Activated CD4-positive, alpha-beta T cell treated with anti-CD3 and anti-CD28 coated beads for 1 hour (primary cell): ENCODE measurements around the gene TSNAXIP1.
"Not testable (repeated sequence)": the region's sequence is repeated elsewhere in the genome, so short reads cannot be mapped to it uniquely, and the experiment has no call there.

Experiments used
- DNase-seq: peaks from one replicate; pipeline ENCODE4 v3.0.0-alpha.2; 2020

The TSNAXIP1 gene

DNA sequence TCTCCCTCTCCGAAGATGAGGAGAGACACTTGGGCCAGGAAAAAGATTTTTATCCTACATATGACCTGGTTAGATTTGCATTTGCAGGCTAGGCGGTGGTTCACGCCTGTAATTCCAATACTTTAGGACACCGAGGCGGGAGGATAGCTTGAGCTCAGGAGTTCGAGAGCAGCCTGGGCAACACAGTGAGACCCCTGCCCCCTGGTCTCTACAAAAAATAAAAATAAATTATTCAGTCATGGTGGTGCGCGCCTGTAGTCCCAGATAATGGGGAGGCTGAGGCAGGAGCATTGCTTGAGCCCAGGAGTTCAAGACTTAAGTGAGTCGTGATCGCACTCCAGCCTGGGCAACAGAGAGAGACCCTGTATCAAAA, 27.5 kb downstream of the TSNAXIP1 start:
- DNase-seq = no peak

DNA sequence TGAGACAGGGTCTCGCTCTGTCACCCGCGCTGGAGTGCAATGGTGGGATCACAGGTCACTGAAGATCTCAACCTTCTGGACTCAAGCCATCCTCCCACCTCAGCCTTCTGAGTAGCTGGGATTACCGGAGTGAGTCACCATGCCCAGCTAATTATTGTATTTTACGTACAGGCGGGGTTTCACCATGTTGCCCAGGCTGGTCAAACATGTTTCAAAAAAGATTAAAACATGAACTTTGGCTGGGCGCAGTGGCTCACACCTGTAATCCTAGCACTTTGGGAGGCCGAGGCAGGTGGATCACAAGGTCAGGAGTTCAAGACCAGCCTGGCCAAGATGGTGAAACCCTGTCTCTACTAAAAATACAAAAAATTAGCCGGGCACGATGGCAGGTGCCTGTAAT, 30.5 kb downstream of the TSNAXIP1 start:
- DNase-seq = not testable (repeated sequence)

DNA sequence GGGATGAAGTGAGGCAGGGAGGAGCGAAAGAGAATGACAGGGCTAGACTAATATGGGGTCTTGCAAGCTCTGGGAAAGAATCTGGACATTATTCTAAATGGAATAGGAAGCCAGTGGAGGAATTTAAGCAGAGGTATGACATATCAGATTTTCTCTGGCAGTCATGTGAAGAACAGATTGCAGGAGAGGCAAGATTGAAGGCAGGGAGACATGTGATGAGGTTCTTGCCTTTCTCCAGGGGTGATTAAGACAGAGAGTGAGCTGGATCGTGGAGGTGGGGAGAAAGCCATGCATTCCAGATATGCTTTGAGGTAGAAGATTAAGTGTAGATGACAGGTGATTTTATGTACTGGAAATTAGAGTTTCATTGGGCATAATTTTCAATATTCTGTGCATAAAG, 31.1 kb downstream of the TSNAXIP1 start:
- no peak for DNase-seq

DNA sequence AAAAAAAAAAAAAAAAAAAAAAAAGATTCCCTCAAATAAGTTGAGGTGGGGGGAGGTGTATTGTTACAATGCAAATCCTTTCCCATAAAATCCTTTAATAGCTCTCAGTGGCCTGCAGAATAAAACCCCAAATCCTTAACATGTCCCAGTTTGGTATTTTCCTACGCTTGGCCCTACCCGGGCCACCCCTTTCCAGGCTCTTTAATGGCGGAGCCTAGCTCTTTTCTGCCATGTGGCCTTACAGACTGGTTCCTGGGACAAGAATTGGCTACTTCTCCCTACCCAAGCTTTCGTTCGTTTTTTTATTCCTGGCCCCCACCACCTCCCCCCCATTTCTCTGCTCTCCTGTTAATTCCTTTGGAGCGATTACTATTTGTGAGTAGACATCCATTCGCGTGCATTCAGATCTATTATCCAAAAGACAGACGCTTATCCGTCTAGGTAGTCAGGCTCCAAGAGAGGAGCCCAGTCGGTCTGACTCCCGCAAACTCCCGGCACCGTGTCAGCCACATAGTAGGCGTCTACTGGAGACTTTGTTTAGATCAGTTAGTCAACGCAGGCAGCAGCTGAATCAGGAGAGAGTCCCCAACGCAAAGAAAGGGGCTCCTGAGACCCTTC, 34.6 kb downstream of the TSNAXIP1 start:
- DNase-seq = no peak

DNA sequence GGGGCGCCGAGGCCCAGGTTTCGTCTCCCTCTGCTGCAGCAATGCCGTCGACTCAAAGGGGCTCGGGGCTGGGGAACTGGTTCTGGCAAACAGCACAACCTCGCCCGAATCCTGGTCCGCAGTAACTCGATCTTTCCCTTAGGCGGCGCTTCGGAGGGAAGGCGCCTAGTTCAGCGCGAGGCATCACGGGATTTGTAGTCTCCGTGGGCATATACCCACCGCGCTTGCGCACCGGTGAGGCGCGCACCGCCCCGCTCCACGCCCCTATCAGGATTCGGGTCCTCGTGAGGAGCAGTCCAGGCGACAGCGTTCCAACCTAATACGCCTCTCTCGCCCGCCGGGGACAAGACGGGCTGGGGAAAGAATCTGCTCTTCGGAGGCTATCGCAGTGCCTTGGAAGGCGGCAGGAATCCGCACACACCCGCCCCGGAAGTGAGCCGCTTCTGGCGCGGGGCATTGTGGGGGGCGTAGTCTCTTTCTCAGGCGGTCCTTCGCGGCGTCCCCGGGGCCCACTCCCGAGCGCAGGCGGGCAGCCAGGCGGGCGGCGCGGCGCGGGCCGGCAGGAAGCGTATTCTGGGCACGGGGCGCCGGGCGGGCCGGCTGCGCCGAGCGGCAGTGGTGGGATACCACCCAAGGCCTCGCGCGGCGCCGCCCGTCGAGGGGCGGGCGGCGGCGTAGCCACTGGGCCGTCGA, 35.3 kb downstream of the TSNAXIP1 start, which contains the start of gene THAP11:
Gene THAP11, plus strand, starts transcription at position 505 of the 693 bp plus-strand sequence. CDS start 235 bp downstream, outside the sequence.
- peak; percentile 89 for DNase-seq

DNA sequence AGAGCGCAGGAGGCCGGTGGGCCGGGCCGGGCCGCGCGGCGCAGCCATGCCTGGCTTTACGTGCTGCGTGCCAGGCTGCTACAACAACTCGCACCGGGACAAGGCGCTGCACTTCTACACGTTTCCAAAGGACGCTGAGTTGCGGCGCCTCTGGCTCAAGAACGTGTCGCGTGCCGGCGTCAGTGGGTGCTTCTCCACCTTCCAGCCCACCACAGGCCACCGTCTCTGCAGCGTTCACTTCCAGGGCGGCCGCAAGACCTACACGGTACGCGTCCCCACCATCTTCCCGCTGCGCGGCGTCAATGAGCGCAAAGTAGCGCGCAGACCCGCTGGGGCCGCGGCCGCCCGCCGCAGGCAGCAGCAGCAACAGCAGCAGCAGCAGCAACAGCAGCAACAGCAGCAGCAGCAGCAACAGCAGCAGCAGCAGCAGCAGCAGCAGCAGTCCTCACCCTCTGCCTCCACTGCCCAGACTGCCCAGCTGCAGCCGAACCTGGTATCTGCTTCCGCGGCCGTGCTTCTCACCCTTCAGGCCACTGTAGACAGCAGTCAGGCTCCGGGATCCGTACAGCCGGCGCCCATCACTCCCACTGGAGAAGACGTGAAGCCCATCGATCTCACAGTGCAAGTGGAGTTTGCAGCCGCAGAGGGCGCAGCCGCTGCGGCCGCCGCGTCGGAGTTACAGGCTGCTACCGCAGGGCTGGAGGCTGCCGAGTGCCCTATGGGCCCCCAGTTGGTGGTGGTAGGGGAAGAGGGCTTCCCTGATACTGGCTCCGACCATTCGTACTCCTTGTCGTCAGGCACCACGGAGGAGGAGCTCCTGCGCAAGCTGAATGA, 36.0 kb downstream of the TSNAXIP1 start:
- DNase-seq = peak; percentile 42

DNA sequence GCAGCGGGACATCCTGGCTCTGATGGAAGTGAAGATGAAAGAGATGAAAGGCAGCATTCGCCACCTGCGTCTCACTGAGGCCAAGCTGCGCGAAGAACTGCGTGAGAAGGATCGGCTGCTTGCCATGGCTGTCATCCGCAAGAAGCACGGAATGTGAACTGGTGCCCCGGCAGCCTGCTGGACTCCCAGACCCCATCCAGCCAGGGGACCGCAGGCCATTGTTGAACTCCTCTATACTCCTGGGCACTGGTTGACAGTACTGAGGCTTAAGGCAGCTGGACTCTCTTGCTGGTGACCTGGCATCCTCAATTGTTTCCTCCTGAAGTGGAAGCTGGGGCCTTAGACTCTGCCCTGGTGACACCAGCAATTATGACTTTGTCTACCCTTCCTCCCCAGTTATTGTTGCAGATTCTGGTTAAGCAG, 36.7 kb downstream of the TSNAXIP1 start:
- DNase-seq = peak; percentile 30

DNA sequence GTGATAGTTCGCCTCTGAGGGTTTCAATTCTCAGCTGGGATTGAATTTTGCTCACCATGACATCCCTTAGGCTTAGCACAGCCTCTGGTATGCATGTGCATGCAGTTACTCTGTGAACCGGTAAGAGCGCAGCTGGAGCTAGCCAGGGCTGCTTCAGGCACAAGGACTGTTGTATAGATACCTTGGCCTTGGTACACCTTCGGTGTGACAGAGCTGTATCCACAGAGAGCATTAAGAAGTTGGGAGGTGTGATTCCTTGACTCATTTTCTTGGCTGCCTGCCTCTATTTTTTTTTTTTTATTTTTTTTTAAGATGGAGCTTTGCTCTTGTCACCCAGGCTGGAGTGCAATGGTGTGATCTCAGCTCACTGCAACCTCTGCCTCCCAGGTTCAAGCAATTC, 37.8 kb downstream of the TSNAXIP1 start:
- no peak for DNase-seq

DNA sequence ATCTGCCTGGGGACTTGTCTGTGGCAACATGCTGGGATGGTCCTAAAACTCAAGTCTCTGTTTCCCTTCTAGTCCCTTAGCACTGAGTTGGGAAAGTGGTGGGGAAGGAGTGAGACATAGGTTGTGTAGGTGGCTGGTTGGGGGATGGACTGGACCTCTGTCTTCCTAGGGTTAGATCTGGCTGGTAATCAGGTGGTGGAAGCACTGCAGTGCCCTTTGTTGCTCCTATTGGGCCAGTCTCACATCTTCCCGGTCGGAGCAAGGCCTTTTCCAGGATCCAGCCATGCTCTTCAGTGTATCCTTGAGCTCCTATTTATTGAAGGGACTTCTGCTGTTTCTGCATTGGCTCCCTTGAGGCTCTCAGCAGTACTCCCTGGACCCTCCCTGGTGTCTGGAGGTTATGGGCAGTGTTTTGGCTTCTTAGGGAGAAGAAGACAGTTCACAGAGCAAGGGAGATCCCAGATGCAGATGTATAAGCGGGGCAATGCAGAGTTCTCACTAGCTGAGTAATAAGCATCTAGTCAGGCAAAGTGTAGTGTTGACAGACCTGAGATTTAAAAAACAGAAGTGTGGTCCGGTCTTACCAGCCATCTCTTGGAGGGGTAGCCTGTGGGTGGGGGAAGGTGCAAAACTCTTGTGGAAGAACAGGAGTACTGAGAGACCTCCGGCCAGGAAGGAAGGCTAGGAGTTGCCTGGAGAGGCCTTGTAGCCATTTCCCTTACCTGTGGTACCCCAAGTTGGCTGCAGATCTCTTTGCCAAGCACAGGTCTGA, 38.8 kb downstream of the TSNAXIP1 start:
- no peak for DNase-seq

DNA sequence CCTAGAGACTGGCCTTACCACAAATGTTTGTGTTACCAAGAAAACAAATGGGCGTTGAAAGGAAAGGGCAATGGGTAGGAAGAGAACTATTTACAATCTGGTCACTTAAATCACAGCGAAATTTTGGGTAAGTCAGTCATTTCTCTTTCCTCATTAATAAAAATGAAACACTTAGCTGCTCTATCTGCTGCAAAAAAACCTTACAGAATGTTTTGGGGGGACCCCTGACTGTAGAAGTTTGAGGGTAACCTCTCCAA, 39.3 kb downstream of the TSNAXIP1 start:
- no peak for DNase-seq

DNA sequence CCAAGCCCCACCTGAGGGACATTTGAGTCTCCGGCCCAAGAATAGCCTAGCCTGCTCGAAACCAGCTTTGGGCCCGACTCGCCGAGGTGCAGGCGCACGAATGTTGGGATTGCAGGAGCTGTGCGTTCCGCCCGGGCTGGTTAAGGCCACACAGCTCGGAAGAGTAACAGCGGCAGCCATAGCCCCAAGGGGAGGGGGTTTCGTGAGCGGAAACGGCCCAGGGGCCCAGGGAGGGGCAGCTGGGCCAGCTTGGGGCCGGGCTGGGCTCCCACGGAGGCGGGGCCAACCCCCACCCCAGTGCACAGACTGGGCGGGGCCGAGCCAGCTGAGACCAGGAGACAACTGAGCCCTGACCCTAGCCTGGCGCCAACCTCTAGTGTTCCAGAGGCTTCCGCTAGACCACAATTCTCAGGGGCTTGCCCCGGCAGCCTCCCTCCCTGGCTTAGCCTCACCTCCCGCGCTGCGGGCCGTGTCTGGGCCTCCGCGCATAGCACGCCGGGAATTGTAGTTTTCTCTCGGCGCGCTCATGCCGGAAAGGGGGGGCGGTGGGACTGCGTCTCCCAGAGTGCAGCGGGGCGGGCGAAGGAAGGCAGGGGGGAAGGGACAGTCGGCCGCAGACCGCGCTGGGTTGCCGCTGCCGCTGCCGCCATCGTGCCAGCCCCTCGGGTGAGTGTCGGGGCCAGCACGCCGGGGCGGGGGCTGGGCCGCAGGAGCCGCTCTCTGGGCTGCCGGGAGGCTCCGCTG, 39.8 kb downstream of the TSNAXIP1 start, which contains the start of gene NUTF2:
Gene NUTF2, plus strand, starts transcription at position 614 of the 744 bp plus-strand sequence. CDS start 18,198 bp downstream, outside the sequence.
- DNase-seq = peak; percentile 92

DNA sequence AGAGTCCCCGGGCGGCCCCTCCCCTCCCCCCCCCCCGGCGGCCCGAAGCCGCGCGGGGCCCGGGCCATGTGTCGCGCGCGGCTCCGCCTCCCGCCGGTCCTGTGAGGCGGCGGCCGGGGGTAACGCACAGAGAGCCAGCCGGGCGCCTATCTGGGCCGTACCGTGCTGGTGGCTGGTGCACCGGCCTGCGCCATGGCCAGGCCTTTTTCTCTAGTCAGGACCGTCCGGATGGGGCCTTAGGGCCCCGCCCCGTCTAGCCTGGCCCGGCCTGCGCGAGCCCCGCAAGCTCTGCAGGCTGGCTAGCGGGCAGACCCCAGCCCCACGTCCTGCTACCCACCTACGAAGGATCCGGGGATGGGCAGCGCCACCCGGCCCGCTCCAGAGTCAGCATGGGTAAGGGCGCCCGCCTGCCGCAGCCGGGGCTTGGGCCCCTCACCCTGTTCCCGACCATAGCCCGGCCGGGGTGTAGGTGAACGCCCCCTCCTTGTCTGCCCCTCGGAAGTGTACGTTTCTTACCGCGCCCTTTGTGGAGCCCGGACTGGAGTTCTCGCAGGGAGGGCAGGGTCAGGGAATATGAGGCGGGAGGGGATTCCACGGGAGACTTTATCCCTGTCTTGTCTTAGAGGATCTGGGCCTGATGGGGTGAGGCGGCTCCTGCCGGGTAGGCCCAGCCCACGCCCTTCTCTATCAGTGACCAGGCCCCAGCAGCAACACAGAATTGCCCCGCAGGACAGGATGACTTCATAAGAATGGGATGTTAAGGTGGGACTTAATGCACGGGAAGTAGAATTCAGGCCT, 40.6 kb downstream of the TSNAXIP1 start, which contains the start of gene CENPT:
Gene CENPT, minus strand, starts transcription at position 630 of the 798 bp plus-strand sequence. CDS start 13,834 bp downstream, outside the sequence.
- DNase-seq = peak; percentile 11

DNA sequence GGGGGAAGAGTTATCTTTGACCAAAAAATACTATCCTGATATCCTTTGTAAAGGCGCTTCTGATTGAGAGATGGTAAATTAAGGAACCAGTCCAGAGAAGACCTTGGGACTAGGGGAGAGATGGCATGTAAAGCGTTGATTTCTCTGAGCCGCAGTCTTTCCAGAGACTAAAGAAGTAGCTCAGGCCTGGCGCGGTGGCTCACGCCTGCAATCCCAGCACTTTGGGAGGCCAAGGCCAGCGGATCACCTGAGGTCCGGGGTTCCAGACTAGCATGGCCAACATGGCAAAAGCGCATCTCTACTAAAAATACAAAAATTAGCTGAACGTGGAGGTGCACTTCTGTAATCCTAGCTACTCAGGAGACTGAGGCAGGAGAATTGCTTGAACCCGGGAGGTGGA, 41.4 kb downstream of the TSNAXIP1 start:
- DNase-seq = no peak

DNA sequence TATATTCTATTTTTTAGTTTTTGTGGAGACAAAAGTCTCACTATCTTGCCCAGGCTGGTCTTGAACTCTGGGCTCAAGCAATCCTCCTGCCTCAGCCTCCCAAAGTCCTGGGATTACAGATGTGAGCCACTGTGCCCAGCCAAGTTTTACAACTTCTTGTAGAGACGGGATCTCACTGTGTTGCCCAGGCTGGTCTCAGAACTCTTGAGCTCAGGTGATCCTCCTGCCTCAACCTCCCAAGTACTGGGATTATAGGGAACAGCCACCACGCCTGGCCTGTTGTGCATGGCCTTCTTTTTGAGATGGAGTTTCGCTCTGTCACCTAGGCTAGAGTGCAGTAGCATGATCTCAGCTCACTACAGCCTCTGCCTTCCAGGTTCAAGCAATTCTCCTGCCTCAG, 47.0 kb downstream of the TSNAXIP1 start:
- DNase-seq = no peak

DNA sequence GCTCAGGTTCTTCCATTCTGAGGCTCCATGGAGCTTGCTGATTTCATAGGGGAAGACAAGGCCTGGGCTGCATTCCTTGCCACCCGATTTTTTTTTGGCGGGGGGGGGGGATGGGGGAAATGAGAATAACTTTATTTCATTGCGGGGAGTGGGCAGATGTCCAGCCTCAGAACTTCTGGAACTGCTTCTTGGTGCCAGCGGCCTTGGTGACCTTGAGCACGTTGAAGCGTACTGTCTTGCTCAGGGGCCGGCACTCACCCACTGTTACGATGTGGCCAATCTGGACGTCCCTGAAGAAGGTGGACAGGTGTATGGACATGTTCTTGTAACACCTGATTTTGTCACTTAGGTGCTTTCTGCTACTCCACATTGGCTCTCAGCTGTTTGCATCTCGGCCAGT, 49.1 kb downstream of the TSNAXIP1 start:
- no peak for DNase-seq

DNA sequence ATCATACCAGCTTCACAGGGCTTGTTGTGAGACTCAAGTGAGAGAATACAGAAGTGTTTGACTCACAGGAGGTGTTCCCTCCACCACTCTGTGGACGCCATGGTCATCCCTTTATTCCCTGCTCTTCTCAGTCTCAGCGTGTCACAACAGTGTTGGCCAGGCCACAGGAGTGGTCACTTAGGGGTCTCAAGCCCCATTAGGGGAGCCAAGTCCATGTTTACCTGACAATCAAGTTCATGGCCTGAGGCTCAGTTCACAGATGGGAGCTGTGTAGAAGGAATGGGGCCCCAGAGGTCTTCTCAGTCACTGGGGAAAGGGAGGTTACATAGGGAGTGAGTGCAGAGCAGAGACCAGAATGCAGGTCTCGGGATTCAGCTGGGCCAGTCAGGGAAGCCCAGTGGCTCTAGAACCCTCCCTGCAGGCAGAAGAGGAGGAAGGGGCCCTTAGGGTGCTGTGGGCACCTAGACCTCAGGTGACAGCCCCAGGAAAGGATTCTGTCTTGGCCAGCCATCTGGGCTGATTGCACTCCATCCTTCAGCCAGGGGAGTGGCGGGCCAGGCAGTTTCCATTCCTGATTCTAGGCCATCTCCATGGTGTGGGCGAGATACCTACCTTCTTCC, 50.3 kb downstream of the TSNAXIP1 start:
- no peak for DNase-seq

DNA sequence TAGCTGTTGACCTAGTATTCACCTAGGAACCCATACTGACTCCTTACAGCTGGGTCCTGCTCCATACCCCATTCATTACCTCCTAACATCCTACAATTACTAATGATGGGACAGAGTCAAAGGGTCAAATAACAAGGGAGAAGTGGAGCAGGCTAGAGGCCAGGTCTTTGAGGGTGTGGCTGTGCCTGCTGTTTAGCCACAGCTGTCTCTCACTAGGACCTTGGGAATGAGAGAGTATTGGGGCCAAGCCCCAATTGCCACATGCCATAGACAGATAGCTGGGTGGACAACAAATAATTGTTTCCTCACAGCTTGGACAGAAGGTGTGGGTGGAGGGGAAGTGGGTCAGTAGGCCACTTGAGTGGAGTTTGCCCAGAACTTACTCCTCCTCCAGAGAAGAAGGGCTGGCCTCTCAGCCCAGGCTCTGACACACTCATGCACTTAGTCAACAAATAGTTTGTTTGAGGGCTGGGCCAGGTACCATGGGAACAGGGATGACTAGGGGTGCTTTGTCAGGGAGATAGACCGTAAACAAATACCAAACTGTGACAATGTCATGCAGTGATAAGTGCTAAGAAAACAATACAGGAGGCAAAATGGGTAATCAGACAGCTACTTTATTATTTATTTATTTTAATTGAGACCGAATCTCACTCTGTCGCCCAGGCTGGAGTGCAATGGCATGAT, 51.0 kb downstream of the TSNAXIP1 start:
- DNase-seq = no peak

DNA sequence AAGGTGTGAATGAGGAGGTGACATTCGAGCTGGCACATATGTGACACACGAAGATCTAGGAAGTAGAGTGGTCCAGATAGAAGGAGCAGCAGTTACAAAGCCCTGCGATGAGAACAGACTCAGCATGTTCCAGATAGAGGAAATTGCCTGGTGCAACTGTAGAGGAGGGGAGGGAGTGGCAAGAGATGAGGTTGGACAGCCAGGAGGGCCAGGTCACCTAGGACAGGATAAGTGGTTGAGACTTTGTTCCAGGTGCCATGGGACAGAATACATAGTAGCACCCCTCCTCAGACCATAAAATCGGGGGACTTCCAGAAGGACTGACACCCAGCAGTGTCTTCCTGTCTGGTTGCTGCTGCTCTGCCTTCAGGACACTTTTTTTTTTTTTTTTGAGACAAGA, 51.8 kb downstream of the TSNAXIP1 start:
- no peak for DNase-seq

DNA sequence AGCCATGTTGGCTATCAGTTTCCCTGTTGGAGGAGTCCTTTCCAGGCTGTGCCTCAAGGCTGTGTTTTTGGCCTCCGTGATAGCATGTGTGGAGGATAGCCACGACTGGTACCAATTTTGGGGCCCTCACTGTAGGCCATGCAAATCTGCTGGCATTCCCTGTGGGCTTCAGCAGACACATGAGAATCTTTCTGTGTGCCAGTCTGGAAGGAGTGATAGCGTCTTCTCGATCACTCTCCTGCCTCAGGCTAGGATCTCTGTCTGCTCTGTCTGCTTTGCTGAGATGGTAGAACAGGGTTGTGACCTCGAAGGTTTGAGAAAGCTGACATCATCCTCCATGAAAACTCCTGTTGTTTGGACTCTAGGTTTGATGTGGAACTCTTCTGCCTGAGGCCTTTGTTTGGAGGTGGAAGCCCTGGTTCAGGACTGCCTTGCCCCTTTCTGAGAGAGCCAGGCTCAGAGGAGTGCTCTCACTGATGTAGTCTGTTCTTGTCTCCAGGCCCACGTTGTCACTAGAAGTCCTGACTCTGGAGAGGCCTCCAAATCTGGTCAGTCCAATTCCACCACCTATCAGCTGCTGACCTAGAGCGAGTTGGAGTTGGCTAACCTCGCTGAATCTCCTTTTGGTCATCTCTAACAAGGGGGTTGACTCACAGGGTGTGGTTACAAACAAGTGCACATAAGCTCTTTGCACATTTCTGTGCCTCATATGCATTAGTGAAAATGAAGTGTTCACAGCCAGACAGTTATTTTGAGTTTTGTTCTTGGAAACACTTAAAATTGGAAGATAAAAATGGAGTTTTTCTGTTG, 54.1 kb downstream of the TSNAXIP1 start:
- no peak for DNase-seq
